SK-N-SH treated with all-trans-retinoic acid at 6 μM for 48 hours (cell line): ENCODE results near the gene ADAMTS13.

Source experiments
- BACH2 ChIP-seq: fragments of 250-450 bp; sonication (Bioruptor Pico); IDR thresholded peaks from 2 replicates; pipeline ENCODE4 v1.9.0; 2021; ENCODE audit warnings: mild to moderate bottlenecking, borderline replicate concordance
- CREB5 ChIP-seq: fragments of 250-450 bp; sonication (Bioruptor Pico); IDR thresholded peaks from 2 replicates; pipeline ENCODE4 v1.5.1; 2020; ENCODE audit warnings: low read depth, mild to moderate bottlenecking, moderate library complexity
- CSDC2 ChIP-seq: fragments of 250-450 bp; sonication (Bioruptor Pico); IDR thresholded peaks from 2 replicates; pipeline ENCODE4 v1.5.0; 2020; ENCODE audit warnings: mild to moderate bottlenecking, moderate library complexity
- ISL1 ChIP-seq: fragments of 250-450 bp; sonication (Bioruptor Pico); IDR thresholded peaks from 2 replicates; pipeline ENCODE4 v2.1.2; 2022; ENCODE audit warnings: mild to moderate bottlenecking, moderate library complexity
- OSR1 ChIP-seq: fragments of 250-450 bp; sonication (Bioruptor Pico); IDR thresholded peaks from 2 replicates; pipeline ENCODE4 v1.8.0; 2022; ENCODE audit warnings: moderate library complexity, mild to moderate bottlenecking, inconsistent platforms
- PATZ1 ChIP-seq: fragments of 250-450 bp; sonication (Bioruptor Pico); IDR thresholded peaks from 2 replicates; pipeline ENCODE4 v1.8.0; 2020; ENCODE audit warnings: mild to moderate bottlenecking, moderate library complexity, borderline replicate concordance
- SNAI2 ChIP-seq: fragments of 250-450 bp; sonication (Bioruptor Pico); IDR thresholded peaks from 2 replicates; pipeline ENCODE4 v1.5.0; 2020; ENCODE audit warnings: mild to moderate bottlenecking, moderate library complexity
- TCF4 ChIP-seq: fragments of 250-450 bp; sonication (Bioruptor Pico); IDR thresholded peaks from 2 replicates; pipeline ENCODE4 v1.8.0; 2021; ENCODE audit warnings: mild to moderate bottlenecking, moderate library complexity, borderline replicate concordance
- TOX ChIP-seq: fragments of 250-450 bp; sonication (Bioruptor Pico); IDR thresholded peaks from 2 replicates; pipeline ENCODE4 v1.8.0; 2021; ENCODE audit warnings: mild to moderate bottlenecking, moderate library complexity, borderline replicate concordance
- ZC3H10 ChIP-seq: fragments of 250-450 bp; sonication (Bioruptor Pico); IDR thresholded peaks from 2 replicates; pipeline ENCODE4 v1.5.1; 2021; ENCODE audit warnings: mild to moderate bottlenecking, moderate library complexity
- ZFP3 ChIP-seq: fragments of 250-450 bp; sonication (Bioruptor Pico); IDR thresholded peaks from 2 replicates; pipeline ENCODE4 v1.5.0; 2020; ENCODE audit warnings: mild to moderate bottlenecking, moderate library complexity
- ZFP30 ChIP-seq: fragments of 450-650 bp; formaldehyde crosslinking; IDR thresholded peaks from 2 replicates; pipeline ENCODE4 v1.5.0; 2022; ENCODE audit warnings: mild to moderate bottlenecking, moderate library complexity
- ZNF70 ChIP-seq: fragments of 450-650 bp; formaldehyde crosslinking; IDR thresholded peaks from 2 replicates; pipeline ENCODE4 v1.5.0; 2020; ENCODE audit warnings: mild to moderate bottlenecking, moderate library complexity

GRCh38 chr9:133506653-133507038 lies 84.5 kb downstream of the ADAMTS13 start:
- TF ChIP-seq ISL1 (CRISPR knock-in tag) = no peak
- TF ChIP-seq PATZ1 (CRISPR knock-in tag) = no peak
- no peak for TF ChIP-seq ZFP30 (CRISPR knock-in tag)
- no peak for TF ChIP-seq ZNF70 (CRISPR knock-in tag)
- TF ChIP-seq ZFP3 (CRISPR knock-in tag) = no peak
- TF ChIP-seq CREB5 (CRISPR knock-in tag) = no peak
- no peak for TF ChIP-seq BACH2 (CRISPR knock-in tag)
- no peak for TF ChIP-seq SNAI2 (CRISPR knock-in tag)
- TF ChIP-seq ZC3H10 (CRISPR knock-in tag) = no peak
- TF ChIP-seq TOX (CRISPR knock-in tag) = no peak
- TF ChIP-seq OSR1 (CRISPR knock-in tag) = no peak
- TF ChIP-seq CSDC2 (CRISPR knock-in tag) = no peak
- no peak for TF ChIP-seq TCF4 (CRISPR knock-in tag)
